ENCODE results near the gene CEND1. TPM values are rescaled to one million over a fixed set of nuclear protein-coding genes. Genes with fewer than 3 reads are reported as not detected.
A peak's percentile ranks its signal among the peaks of the same experiment; 100 is the strongest.

CEND1 gene
- total RNA-seq, 1 experiment from 2014 or later: 2.7 TPM

DNA sequence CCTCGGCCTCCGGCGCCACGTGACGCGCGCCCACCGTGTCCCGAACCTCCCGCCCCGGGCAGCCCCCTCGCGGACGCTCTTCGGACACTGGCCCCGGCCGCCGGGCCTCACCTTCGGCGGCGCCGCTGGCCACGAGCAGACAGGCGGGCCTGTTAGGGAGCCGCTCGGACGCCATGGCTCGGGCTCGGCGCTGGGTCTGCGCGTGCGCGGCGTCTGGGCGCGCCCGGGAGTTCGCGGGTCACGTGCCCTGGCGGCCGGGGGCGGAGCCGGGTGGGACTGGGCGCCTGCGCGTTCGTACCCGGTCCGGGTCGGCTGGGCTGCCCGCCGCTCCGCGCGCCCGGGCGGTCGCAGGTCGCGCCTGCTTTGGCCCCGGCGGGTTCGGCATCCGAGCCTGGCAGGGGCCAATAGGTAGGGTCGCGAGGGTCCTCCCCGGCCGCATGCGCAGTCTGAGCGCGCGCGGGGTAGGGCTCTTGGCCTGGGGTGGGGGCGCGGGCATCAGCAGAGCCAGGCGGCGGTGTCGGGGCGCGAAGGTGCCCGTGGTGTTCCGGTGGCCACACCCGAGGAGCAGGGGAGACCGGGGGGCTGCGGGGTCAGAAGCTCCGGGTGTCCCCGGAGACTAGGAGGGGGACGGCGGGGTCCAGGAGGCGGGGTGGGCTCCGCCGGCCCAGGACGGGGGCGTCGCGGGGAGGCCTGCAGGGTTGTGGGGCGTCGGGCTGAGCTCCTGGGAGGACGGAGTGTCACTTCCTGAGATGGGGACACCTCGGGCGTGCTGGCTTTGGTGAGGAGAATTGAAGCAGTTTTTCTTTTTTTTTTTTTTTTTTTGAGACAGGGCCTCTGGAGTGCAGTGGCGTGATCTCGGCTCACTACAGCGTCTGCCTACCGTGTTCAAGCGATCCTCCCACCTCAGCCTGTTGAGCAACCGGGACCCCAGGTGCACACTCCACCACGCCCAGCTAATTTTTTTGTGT lies 12.3 kb downstream of the CEND1 start, which contains the start of gene GATD1 (continued):
- TF ChIP-seq E2F1 (CRISPR knock-in tag; IDR thresholded peaks at IDR 0.05): no peak
- TF ChIP-seq CREB1 (CRISPR knock-in tag; IDR thresholded peaks at IDR 0.05): no peak
- TF ChIP-seq, protein P1, sequence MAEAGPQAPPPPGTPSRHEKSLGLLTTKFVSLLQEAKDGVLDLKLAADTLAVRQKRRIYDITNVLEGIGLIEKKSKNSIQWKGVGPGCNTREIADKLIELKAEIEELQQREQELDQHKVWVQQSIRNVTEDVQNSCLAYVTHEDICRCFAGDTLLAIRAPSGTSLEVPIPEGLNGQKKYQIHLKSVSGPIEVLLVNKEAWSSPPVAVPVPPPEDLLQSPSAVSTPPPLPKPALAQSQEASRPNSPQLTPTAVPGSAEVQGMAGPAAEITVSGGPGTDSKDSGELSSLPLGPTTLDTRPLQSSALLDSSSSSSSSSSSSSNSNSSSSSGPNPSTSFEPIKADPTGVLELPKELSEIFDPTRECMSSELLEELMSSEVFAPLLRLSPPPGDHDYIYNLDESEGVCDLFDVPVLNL (CRISPR knock-in tag; IDR thresholded peaks at IDR 0.05; ENCODE audit: borderline replicate concordance, low read depth): no peak
- TF ChIP-seq JUN (CRISPR knock-in tag; IDR thresholded peaks at IDR 0.05): 0 out of 2 replicates have a peak, but pooled peaks have one; percentile 2
- peak; percentile 64; the same call in 1 of the 2 replicates for TF ChIP-seq TCF7 (CRISPR knock-in tag; IDR thresholded peaks at IDR 0.05; ENCODE audit: low read depth)
- TF ChIP-seq SMAD3 (CRISPR knock-in tag; IDR thresholded peaks at IDR 0.05; ENCODE audit: borderline replicate concordance): no peak
- TF ChIP-seq ZNF416 (CRISPR knock-in tag; IDR thresholded peaks at IDR 0.05): no peak
- 0 out of 2 replicates have a peak, but pooled peaks have one; percentile 62 for TF ChIP-seq FOXP1 (CRISPR knock-in tag; IDR thresholded peaks at IDR 0.05; ENCODE audit: borderline replicate concordance)
- TF ChIP-seq IRF1 (CRISPR knock-in tag; IDR thresholded peaks at IDR 0.05): no peak; the same call in 1 of the 2 replicates

DNA sequence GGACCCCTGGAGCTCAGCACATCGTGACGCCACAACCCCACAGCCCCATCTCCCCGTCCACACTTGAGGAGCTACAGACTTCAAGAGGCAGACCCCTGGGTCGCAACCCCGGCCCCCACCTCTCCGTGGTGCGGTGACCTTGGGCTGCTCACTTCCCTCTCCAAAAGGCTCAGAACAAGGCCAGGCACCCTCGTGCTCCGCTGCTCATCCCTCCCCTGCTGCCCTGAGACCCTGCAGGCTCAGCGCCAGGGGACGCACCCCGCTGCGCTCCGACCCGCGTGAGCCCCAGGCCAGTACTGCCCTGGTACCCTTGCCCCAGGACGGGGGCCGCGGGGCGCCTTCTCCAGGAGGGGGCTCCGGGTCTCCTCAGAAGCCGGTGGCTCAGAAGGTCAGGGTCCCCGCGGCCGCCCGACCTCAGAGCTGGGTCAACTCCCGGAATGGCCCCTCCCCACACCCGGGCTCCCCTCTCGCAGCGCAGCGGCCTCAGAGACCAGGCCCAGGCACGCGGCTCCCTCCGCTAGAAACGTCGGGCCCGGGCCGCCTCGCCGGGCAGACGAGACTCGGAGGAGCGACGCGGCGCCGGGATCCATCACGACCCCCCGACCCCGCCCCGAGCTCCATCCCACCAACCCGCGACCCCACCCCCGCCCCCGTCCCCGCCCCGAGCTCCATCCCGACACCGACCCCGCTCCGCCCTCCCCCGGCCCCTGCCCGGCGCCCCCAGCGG lies 13.2 kb downstream of the CEND1 start:
- CTCF ChIA-PET: interaction anchor here (0.7 to 2.3 kb wide), 15 partner anchors 10 to 168 kb away, joined by 3 to 12 read pairs (median 4); partner anchors contain the start of genes CEND1, PNPLA2, TALDO1 and TMEM80
- no peak for TF ChIP-seq ATF2 (CRISPR knock-in tag; IDR thresholded peaks at IDR 0.05; ENCODE audit: borderline replicate concordance, low read depth)
- TF ChIP-seq NFE2L1 (CRISPR knock-in tag; IDR thresholded peaks at IDR 0.05): no peak
- TF ChIP-seq NFYB (CRISPR knock-in tag; conservative IDR thresholded peaks at IDR 0.05; ENCODE audit: low read depth): no peak
- TF ChIP-seq, protein P2, sequence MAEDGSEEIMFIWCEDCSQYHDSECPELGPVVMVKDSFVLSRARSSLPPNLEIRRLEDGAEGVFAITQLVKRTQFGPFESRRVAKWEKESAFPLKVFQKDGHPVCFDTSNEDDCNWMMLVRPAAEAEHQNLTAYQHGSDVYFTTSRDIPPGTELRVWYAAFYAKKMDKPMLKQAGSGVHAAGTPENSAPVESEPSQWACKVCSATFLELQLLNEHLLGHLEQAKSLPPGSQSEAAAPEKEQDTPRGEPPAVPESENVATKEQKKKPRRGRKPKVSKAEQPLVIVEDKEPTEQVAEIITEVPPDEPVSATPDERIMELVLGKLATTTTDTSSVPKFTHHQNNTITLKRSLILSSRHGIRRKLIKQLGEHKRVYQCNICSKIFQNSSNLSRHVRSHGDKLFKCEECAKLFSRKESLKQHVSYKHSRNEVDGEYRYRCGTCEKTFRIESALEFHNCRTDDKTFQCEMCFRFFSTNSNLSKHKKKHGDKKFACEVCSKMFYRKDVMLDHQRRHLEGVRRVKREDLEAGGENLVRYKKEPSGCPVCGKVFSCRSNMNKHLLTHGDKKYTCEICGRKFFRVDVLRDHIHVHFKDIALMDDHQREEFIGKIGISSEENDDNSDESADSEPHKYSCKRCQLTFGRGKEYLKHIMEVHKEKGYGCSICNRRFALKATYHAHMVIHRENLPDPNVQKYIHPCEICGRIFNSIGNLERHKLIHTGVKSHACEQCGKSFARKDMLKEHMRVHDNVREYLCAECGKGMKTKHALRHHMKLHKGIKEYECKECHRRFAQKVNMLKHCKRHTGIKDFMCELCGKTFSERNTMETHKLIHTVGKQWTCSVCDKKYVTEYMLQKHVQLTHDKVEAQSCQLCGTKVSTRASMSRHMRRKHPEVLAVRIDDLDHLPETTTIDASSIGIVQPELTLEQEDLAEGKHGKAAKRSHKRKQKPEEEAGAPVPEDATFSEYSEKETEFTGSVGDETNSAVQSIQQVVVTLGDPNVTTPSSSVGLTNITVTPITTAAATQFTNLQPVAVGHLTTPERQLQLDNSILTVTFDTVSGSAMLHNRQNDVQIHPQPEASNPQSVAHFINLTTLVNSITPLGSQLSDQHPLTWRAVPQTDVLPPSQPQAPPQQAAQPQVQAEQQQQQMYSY (CRISPR knock-in tag; IDR thresholded peaks at IDR 0.05): 0 out of 2 replicates have a peak, but pooled peaks have one; percentile 23
- no peak for TF ChIP-seq RORB (CRISPR knock-in tag; IDR thresholded peaks at IDR 0.05)
- TF ChIP-seq ESRRA (CRISPR knock-in tag; IDR thresholded peaks at IDR 0.05; ENCODE audit: borderline replicate concordance): no peak; the same call in 1 of the 2 replicates
- TF ChIP-seq ZNF423 (CRISPR knock-in tag; IDR thresholded peaks at IDR 0.05): peak; percentile 58; the same call in 1 of the 2 replicates
- no peak for TF ChIP-seq PRRX2 (CRISPR knock-in tag; IDR thresholded peaks at IDR 0.05)
- TF ChIP-seq ERG (CRISPR knock-in tag; IDR thresholded peaks at IDR 0.05): no peak
- 0 out of 2 replicates have a peak, but pooled peaks have one; percentile 59 for TF ChIP-seq KAT7 (CRISPR knock-in tag; IDR thresholded peaks at IDR 0.05; ENCODE audit: borderline replicate concordance)

More for the DNA sequence above, 13.2 kb downstream of the CEND1 start:
- POLR2A ChIA-PET: interaction anchor here (0.6 to 2.3 kb wide), 8 partner anchors 13 to 212 kb away, joined by 3 to 10 read pairs (median 4); partner anchors contain the start of genes PIDD1 and TALDO1
- Mint-ChIP-seq H3K9me3 (no peaks in the 10 kb centered on the region), H3K4me1 (peaks cover 23% of the 10 kb centered on the region), H3K36me3 (peaks cover 9% of the 10 kb centered on the region; the same call in 1 of the 2 replicates), H3K4me3 (peak overlapping the region; percentile 88), H3K27me3 (ENCODE audit: low read depth) (no peaks in the 10 kb centered on the region), H3K27ac (peak overlapping the region; percentile 83)
- DNase-seq (ENCODE audit: low spot score): peak; percentile 73
- ATAC-seq: peak; percentile 59

Measured in WTC11 (cell line).